Stimulated activated naive CD4-positive, alpha-beta T cell treated with Interleukin-2 at 50 U/mL for 16 hours (primary cell): ENCODE results near the gene APOE.
A peak's percentile ranks its signal among the peaks of the same experiment; 100 is the strongest.
"Not testable (repeated sequence)": the region's sequence is repeated elsewhere in the genome, so short reads cannot be mapped to it uniquely, and the experiment has no call there.

ENCODE experiments used
- DNase-seq: peaks from one replicate; lab custom pipeline; 2025; lab: John Stamatoyannopoulos, UW

APOE gene

DNA sequence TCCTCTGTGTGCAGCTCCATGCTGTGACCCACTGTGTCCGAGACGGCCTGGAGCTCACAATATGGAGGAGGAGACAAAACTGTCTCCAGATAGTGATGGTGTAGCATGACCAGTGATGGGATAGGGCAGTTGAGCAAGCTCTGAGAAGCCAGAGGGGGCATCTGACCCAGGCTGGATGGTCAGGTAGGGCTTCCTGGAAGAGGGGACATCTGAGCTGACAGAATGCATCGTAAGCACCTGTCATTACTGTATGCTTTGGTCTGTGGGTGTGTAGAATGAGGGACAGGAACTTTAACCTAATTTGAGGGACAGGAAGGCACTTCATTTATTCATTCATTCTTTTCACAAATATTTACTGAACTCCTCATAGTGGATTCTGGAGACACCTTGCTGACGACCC lies 21.0 kb upstream of the APOE start:
- no peak for DNase-seq

DNA sequence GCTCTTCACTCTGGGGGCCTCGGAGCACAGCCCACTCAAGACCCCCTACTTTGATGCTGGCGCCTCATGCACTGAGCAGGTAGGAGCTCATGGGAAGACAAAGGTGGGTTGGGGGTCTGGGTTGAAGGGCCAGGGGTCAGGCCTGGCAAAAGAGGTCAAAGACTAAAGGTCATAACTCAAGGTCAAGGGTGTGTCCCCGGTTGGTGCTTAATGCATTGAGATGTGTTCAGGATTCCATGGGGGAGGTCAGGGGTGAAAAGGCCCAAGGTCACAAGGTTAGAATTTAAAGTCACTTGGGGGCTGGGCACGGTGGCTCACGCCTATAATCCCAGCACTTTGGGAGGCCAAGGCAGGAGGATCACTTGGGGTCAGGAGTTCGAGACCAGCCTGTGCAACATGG lies 19.5 kb upstream of the APOE start:
- no peak for DNase-seq

DNA sequence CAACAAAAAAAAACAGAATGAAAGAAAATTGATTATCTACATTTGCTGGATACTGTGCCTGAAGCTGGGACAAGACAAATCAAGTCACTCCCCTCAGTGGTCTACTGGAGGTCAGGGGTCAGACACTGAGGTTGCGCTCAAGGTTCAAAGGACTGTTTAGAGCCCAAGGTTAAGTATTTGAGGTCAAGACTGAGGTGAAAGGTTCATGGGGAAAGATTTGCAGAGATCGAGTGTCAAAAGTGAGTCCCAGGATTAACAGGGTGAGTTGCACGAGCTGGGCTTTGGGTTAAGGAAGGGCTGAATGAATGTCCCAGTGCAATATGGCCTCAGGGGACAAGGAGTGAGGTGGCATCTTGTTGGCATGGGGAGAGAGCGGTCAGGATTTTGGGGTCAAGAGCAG lies 17.9 kb upstream of the APOE start:
- no peak for DNase-seq

DNA sequence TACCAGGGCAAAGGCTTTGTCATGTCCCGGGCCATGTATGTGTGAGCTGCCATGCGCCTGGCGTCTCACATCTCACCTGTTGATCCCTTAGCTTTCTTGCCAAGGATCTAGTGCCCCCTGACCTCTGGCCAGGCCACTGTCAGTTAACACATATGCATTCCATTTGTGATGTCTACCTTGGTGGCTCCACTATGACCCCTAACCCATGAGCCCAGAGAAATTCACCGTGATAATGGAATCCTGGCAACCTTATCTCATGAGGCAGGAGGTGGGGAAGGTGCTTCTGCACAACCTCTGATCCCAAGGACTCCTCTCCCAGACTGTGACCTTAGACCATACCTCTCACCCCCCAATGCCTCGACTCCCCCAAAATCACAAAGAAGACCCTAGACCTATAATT lies 17.3 kb upstream of the APOE start:
- not testable (repeated sequence) for DNase-seq

GRCh38 chr19:44889830-44890365 lies 15.7 kb upstream of the APOE start:
- DNase-seq: no peak

DNA sequence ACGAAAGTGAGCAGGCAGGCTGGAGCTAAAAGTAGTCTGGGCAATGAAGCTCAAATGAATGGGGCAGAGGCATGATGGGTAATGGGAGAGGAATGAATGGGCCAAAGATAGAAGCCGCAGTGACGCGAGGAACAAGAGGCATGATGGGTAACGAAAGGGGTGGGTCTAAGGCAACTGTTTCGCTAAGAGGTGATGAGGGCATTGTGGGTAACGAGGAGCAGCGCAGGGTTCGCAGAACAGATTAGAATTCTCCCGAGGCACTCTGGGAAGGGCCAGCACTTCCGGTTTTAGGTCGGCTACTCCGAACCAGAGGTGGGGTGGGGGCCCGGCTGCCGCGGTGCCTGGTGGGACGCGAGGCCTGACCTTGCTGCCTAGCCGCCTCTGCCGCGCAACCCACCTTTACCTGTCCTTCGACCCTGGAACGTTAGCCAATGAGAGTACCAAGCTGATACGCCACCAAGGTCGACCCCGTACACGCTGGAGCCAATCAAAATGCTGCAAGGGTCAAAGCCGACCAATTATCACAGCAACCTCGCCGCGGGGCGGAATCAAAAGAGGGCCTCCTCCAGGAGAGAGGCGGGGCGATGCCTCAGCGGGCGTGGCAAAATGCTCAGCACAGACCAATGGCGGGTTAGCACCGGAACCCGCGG lies 15.1 kb upstream of the APOE start:
- peak; percentile 100 for DNase-seq

DNA sequence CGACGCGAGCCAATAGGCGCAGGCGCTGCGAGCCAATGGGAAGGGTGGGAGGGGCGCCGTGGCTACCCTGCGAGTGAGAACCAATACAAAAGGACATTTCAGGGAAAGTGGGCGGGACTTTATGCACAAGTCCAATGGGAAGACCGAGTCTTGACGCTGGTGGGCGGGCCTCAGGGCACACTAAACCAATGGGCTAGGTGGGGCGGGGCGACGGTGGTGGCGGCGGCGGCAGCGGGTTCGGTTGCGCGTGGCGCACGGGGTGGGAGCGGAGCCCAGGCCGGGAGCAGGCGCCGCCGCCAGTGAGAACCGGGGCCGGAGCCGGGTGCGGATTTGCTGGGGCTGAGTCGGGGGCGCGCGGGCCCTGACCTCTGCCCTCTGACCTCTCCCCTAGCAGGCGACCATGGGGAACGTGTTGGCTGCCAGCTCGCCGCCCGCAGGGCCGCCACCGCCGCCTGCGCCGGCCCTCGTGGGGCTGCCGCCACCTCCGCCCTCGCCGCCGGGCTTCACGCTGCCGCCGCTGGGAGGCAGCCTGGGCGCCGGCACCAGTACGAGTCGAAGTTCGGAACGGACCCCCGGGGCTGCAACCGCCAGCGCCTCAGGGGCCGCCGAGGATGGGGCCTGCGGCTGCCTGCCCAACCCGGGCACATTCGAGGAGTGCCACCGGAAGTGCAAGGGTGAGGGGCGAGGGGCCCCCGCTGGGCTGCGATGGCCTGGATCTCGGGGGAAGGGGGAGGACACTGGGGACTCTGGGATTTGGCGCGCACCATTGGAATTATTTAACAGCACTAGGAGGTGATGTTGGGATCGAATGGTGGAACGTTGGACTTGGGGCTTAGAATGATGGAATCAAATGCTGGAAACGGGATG lies 14.3 kb upstream of the APOE start, which contains the start of gene TOMM40:
TOMM40 (plus strand) TSS at position 239 of the 867 bp plus-strand sequence; CDS start at position 401, 162 bp downstream.
- DNase-seq: peak; percentile 100

DNA sequence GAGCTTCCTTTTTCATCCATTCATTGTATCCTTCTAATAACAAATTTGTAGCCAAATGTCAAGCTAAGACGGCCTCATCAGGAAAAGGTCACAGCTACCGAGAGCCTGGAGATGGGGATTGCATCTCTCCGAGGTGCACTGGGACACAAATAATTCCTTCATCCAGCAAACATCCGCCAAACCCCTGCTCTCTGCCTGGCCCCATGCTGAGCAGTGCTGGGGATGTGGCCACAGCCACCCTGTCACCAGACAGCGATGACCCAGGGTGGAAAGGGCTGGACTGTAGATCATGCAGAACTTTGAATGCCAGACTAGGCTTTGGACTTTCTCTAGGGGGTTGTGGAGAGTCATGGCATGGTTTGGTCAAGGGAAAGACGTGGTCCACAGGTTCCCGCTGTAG lies 12.7 kb upstream of the APOE start:
- DNase-seq: no peak

GRCh38 chr19:44893332-44894051 lies 12.1 kb upstream of the APOE start:
- no peak for DNase-seq

DNA sequence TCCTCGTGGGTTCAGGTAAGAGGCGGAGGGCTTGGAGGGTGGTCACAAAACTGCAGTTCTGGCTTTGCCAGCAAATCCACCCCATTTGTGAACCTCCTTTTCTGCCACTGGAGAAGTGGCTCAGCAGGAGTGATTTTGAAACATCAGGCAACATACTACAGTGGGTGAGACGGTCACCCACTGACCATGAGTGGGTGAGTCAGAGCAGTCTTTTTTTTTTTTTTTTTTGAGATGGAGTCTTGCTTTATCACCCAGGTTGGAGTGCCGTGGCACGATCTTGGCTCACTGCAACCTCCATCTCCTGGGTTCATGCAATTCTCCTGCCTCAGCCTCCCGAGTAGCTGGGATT lies 11.6 kb upstream of the APOE start:
- no peak for DNase-seq

DNA sequence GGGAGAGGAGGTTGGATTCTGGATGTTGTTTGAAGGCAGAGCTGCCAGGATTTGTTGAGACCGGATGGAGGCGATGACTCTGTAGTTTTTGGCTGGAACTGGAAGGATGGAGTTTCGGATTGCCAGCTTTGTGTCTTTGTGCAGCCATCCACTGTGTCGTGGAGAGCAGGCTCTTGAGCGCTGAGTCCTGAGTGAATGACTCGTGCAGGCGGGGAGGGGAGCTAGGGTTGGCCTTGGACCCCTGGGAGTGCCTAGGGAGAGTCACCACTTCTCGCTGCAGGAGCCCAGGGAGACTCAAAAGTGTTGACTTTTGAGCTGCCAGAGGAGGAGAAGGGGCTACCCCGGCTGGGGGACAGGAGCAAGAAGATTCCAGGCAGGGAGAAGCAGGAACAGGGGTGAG lies 10.7 kb upstream of the APOE start:
- no peak for DNase-seq

DNA sequence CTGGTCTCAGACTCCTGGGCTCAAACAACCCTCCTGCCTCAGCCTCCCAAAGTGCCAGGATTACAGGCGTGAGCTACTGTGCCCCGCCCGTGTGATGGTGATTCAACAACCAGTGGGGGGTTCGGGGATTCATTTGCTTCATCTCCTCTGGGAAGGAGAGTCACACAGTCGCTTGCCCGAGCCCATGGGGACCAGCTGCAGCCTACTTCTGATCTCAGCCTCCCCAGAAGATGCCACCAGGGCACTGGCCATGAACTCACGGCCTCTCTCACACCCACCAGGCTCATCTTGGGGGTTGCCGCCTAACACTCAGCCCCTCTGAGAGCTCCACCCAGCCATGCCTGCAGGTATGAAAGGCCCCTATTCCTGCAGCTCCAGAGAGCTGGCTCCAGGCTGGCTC lies 7.8 kb upstream of the APOE start:
- no peak for DNase-seq

DNA sequence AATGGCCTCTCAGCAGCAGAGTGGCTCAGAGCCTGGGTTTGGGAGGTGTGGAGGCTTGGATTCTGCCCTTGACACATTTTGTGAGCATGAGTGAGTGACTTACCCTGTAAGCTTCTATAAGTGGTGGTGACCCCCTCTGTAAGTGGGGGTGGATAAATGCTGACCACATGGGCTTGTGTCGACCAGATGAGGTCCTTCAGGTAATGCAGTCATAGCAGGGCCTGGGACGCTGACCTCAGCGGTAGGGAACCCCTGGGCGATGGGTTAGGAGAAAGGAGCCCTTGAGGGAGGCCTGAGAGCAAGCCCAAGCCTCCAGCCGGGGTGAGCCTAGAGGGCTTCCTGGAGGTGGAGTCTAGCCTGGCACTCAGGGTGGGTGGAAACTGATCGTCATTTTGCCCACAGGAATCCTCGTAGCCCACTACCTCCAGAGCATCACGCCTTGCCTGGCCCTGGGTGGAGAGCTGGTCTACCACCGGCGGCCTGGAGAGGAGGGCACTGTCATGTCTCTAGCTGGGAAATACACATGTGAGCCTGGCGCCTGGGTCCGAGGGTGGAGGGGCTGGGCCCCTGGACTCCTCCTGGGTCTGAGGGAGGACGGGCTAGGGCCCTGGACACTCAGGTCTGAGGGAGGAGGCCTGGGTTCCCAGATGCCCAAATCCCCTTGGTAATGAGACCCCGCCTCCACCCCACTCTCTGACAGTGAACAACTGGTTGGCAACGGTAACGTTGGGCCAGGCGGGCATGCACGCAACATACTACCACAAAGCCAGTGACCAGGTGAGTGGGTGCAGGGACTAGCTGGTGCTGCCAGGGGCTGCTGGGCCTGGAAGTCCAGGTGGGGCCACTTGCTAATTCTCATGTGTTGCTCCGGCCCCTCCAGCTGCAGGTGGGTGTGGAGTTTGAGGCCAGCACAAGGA lies 5.0 kb upstream of the APOE start:
- no peak for DNase-seq

GRCh38 chr19:44903216-44903601 lies 2.4 kb upstream of the APOE start:
- DNase-seq: no peak

GRCh38 chr19:44903602-44904425 lies 1.8 kb upstream of the APOE start:
- peak; percentile 64 for DNase-seq

DNA sequence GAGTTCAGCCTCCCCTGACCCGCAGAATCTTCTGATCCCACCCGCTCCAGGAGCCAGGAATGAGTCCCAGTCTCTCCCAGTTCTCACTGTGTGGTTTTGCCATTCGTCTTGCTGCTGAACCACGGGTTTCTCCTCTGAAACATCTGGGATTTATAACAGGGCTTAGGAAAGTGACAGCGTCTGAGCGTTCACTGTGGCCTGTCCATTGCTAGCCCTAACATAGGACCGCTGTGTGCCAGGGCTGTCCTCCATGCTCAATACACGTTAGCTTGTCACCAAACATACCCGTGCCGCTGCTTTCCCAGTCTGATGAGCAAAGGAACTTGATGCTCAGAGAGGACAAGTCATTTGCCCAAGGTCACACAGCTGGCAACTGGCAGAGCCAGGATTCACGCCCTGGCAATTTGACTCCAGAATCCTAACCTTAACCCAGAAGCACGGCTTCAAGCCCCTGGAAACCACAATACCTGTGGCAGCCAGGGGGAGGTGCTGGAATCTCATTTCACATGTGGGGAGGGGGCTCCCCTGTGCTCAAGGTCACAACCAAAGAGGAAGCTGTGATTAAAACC lies 1.1 kb upstream of the APOE start:
- DNase-seq: no peak

DNA sequence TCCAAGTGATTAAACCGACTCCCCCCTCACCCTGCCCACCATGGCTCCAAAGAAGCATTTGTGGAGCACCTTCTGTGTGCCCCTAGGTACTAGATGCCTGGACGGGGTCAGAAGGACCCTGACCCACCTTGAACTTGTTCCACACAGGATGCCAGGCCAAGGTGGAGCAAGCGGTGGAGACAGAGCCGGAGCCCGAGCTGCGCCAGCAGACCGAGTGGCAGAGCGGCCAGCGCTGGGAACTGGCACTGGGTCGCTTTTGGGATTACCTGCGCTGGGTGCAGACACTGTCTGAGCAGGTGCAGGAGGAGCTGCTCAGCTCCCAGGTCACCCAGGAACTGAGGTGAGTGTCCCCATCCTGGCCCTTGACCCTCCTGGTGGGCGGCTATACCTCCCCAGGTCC lies 2.0 kb downstream of the APOE start:
- no peak for DNase-seq

DNA sequence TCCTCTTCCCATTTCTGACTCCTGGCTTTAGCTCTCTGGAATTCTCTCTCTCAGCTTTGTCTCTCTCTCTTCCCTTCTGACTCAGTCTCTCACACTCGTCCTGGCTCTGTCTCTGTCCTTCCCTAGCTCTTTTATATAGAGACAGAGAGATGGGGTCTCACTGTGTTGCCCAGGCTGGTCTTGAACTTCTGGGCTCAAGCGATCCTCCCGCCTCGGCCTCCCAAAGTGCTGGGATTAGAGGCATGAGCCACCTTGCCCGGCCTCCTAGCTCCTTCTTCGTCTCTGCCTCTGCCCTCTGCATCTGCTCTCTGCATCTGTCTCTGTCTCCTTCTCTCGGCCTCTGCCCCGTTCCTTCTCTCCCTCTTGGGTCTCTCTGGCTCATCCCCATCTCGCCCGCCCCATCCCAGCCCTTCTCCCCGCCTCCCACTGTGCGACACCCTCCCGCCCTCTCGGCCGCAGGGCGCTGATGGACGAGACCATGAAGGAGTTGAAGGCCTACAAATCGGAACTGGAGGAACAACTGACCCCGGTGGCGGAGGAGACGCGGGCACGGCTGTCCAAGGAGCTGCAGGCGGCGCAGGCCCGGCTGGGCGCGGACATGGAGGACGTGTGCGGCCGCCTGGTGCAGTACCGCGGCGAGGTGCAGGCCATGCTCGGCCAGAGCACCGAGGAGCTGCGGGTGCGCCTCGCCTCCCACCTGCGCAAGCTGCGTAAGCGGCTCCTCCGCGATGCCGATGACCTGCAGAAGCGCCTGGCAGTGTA lies 2.7 kb downstream of the APOE start:
- no peak for DNase-seq

- DNase-seq: no peak
These were observed 3.3 kb downstream of the APOE start for GRCh38 chr19:44908836-44909261.

- DNase-seq: no peak
These were observed 4.2 kb downstream of the APOE start for GRCh38 chr19:44909775-44910174.
